ENCODE measurements around the gene FREY1.

FREY1 gene

GRCh38 chr11:45906965-45907611 lies at the start of gene FREY1:
FREY1 (minus strand) TSS chr11:45907271; CDS start chr11:45907245, 26 bp downstream.
- in situ Hi-C loops (cut with HindIII; ENCODE audit: low sequenced_read_pairs), result no loop called here
- no peak within 1 kb of the TSS for H3K4me3 ChIP-seq (ENCODE audit: low read depth, low read length)
- TF ChIP-seq CTCF (IDR thresholded peaks at IDR 0.05; ENCODE audit: low read depth, low read length, missing control alignments), result no peak
- DNase-seq (ENCODE audit: low read depth), result no peak

- TF ChIP-seq CTCF (IDR thresholded peaks at IDR 0.05; ENCODE audit: low read depth, low read length, missing control alignments), result no peak
- DNase-seq (ENCODE audit: low read depth), result no peak
- in situ Hi-C loops (cut with HindIII; ENCODE audit: low sequenced_read_pairs), result no loop called here
- no peak overlapping the region for H3K4me3 ChIP-seq (ENCODE audit: low read depth, low read length)
Observed at GRCh38 chr11:45949992-45950407, 42.9 kb upstream of the FREY1 start.

GRCh38 chr11:45948356-45948755 lies 41.3 kb upstream of the FREY1 start:
- no peak overlapping the region for H3K4me3 ChIP-seq (ENCODE audit: low read depth, low read length)
- no peak for TF ChIP-seq CTCF (IDR thresholded peaks at IDR 0.05; ENCODE audit: low read depth, low read length, missing control alignments)
- in situ Hi-C loops (cut with HindIII; ENCODE audit: low sequenced_read_pairs), result no loop called here
- DNase-seq (ENCODE audit: low read depth), result no peak

- no peak overlapping the region for H3K4me3 ChIP-seq (ENCODE audit: low read depth, low read length)
- in situ Hi-C loops (cut with HindIII; ENCODE audit: low sequenced_read_pairs), result no loop called here
- no peak for DNase-seq (ENCODE audit: low read depth)
- no peak for TF ChIP-seq CTCF (IDR thresholded peaks at IDR 0.05; ENCODE audit: low read depth, low read length, missing control alignments)
Observed at GRCh38 chr11:45947885-45948284, 40.8 kb upstream of the FREY1 start.

GRCh38 chr11:45945397-45945999 lies 38.4 kb upstream of the FREY1 start:
- DNase-seq (ENCODE audit: low read depth), result no peak
- TF ChIP-seq CTCF (IDR thresholded peaks at IDR 0.05; ENCODE audit: low read depth, low read length, missing control alignments), result no peak
- in situ Hi-C loops (cut with HindIII; ENCODE audit: low sequenced_read_pairs), result no loop called here
- no peak overlapping the region for H3K4me3 ChIP-seq (ENCODE audit: low read depth, low read length)

- in situ Hi-C loops (cut with HindIII; ENCODE audit: low sequenced_read_pairs), result no loop called here
Observed at GRCh38 chr11:45942381-45942780, 35.3 kb upstream of the FREY1 start.

More at GRCh38 chr11:45942381-45942780, 35.3 kb upstream of the FREY1 start:
- DNase-seq (ENCODE audit: low read depth), result no peak
- H3K4me3 ChIP-seq (ENCODE audit: low read depth, low read length), result no peak overlapping the region
- TF ChIP-seq CTCF (IDR thresholded peaks at IDR 0.05; ENCODE audit: low read depth, low read length, missing control alignments), result no peak

Data from astrocyte of the cerebellum (primary cell).